Keratinocyte (primary cell): ENCODE data around the gene SSR1. TPM values are rescaled to one million over a fixed set of nuclear protein-coding genes. Genes with fewer than 3 reads are reported as not detected.
"Not testable (repeated sequence)": the region's sequence is repeated elsewhere in the genome, so short reads cannot be mapped to it uniquely, and the experiment has no call there.

Source experiments
- DNase-seq: peaks from one replicate; pipeline ENCODE4 v3.0.0-alpha.2; 2011; ENCODE audit warnings: low read depth, missing footprints, low spot score
- FAIRE-seq: peaks from 2 replicates; lab custom pipeline; 2011; peaks lifted over from hg19 to GRCh38; lab: Jason Lieb, UNC
- H2AFZ ChIP-seq: 2 replicates; pipeline ENCODE4 v1.6.0; 2012; ENCODE audit warnings: low read length, control low read depth, inconsistent platforms; ENCODE audit not compliant: control insufficient read depth
- H3K27ac ChIP-seq: 2 replicates; pipeline ENCODE4 v1.5.1; 2011; ENCODE audit warnings: low read length; ENCODE audit not compliant: control insufficient read depth, insufficient read depth
- H3K27me3 ChIP-seq: 3 replicates; pipeline ENCODE4 v1.6.0; 2011; ENCODE audit warnings: low read length; ENCODE audit not compliant: control insufficient read depth, insufficient read depth; ENCODE audit errors: extremely low read depth
- H3K36me3 ChIP-seq, 2 experiments: 2 replicates in 1 of 2; 3 replicates in 1 of 2; pipeline ENCODE4 v1.5.1; 2011; ENCODE audit warnings: low read length in 2 of 2, mild to moderate bottlenecking in 1 of 2; ENCODE audit not compliant: control insufficient read depth in 2 of 2, insufficient read depth in 2 of 2; ENCODE audit errors: extremely low read depth in 1 of 2
- H3K4me1 ChIP-seq: 3 replicates; pipeline ENCODE4 v1.5.1; 2011; ENCODE audit warnings: low read length; ENCODE audit not compliant: control insufficient read depth, insufficient read depth; ENCODE audit errors: extremely low read depth
- H3K4me2 ChIP-seq: 3 replicates; pipeline ENCODE4 v1.6.0; 2011; ENCODE audit warnings: low read depth, low read length; ENCODE audit not compliant: control insufficient read depth, insufficient read depth; ENCODE audit errors: extremely low read depth
- H3K4me3 ChIP-seq, 3 experiments: fragments of 200-600 bp in 1 of 3; sonication (generic) in 1 of 3; 2 replicates in 2 of 3; 3 replicates in 1 of 3; pipeline ENCODE4 v1.5.1; 2011 to 2016; ENCODE audit warnings: low read length in 3 of 3, mild to moderate bottlenecking in 3 of 3, control low read depth in 2 of 3, inconsistent platforms in 1 of 3, low read depth in 1 of 3, mixed read lengths in 1 of 3, mixed run types in 1 of 3, moderate library complexity in 1 of 3; ENCODE audit not compliant: control insufficient read depth in 2 of 3, insufficient read depth in 2 of 3; ENCODE audit errors: extremely low read depth in 1 of 3
- H3K79me2 ChIP-seq: 2 replicates; pipeline ENCODE4 v1.6.0; 2012; ENCODE audit warnings: low read length; ENCODE audit not compliant: control insufficient read depth, insufficient read depth
- H3K9ac ChIP-seq: 3 replicates; pipeline ENCODE4 v1.6.0; 2011; ENCODE audit warnings: low read length; ENCODE audit not compliant: control insufficient read depth, insufficient read depth; ENCODE audit errors: extremely low read depth
- H3K9me1 ChIP-seq: 3 replicates; pipeline ENCODE4 v1.6.0; 2011; ENCODE audit warnings: low read length; ENCODE audit not compliant: control insufficient read depth, insufficient read depth; ENCODE audit errors: extremely low read depth
- H3K9me3 ChIP-seq: 2 replicates; pipeline ENCODE4 v1.5.1; 2012; ENCODE audit warnings: low read depth, low read length; ENCODE audit not compliant: control insufficient read depth
- H4K20me1 ChIP-seq: 3 replicates; pipeline ENCODE4 v1.6.0; 2011; ENCODE audit warnings: low read length; ENCODE audit not compliant: control insufficient read depth, insufficient read depth; ENCODE audit errors: extremely low read depth
- CTCF ChIP-seq, 3 experiments: IDR thresholded peaks in 1 of 3; conservative IDR thresholded peaks in 1 of 3; optimal IDR thresholded peaks in 1 of 3; 2 replicates in 2 of 3; 3 replicates in 1 of 3; pipeline versions ENCODE3 to v1.5.1; 2011; ENCODE audit warnings: low read length in 3 of 3, mild to moderate bottlenecking in 3 of 3, moderate library complexity in 2 of 3, control low read depth in 1 of 3, inconsistent platforms in 1 of 3; ENCODE audit not compliant: insufficient read depth in 2 of 3; ENCODE audit errors: extremely low read depth in 1 of 3
- EZH2 ChIP-seq: IDR thresholded peaks from one replicate; pipeline ENCODE4 v1.6.1; 2012; ENCODE audit warnings: inconsistent platforms, mild to moderate bottlenecking, low read length, moderate library complexity
- dilution Hi-C: fragments of 300-500 bp; cut with MboI; formaldehyde crosslinking; loops from one replicate; pipeline ENCODE4 v1.7.0; 2020; ENCODE audit warnings: low sequenced_read_pairs; ENCODE audit not compliant: extremely low pct_ligation_motif_present
- polyA plus RNA-seq, 5 experiments: library from polyadenylated mRNA; depleted of rRNA in 3 of 5; stranded (reverse) in 3 of 5; stranded (forward) in 1 of 5; unstranded in 1 of 5; fragments of >200 nt; gene quantifications; 1 replicate in 1 of 5; 2 replicates in 3 of 5; 3 replicates in 1 of 5; pipeline versions ENCODE4 v1.2.1 to v1.2.3, GENCODE V29; 2011 to 2012; ENCODE audit warnings: missing spikeins in 2 of 5, low read depth in 1 of 5, low replicate concordance in 1 of 5

Gene SSR1
- polyA plus RNA-seq, 1 donor (not counting 4 experiments of a cell fraction or from before 2014, with no cell fraction given), result 188 TPM

GRCh38 chr6:7276199-7276524 is 36.8 kb downstream of the SSR1 start:
- Histone ChIP-seq H3K27me3 (no peaks in the 10 kb centered on the region), H3K4me2 (no peak overlapping the region), H3K9me1 (no peaks in the 10 kb centered on the region), H3K9me3 (no peaks in the 10 kb centered on the region), H4K20me1 (no peaks in the 10 kb centered on the region), H2AFZ (no peak overlapping the region), H3K79me2 (no peaks in the 10 kb centered on the region), H3K27ac (no peak overlapping the region), H3K36me3 (no peaks in the 10 kb centered on the region), H3K9ac (no peak overlapping the region), H3K4me1 (peaks cover 11% of the 10 kb centered on the region), H3K4me3 (no peak overlapping the region)
- TF ChIP-seq EZH2 (no peak), CTCF (optimal IDR thresholded peaks at IDR 0.05 in 1 of 3, IDR thresholded peaks at IDR 0.05 in 1 of 3, conservative IDR thresholded peaks at IDR 0.05 in 1 of 3; ENCODE audit: extremely low read depth in 1 of 3, insufficient read depth in 2 of 3, low read length in 3 of 3) (no peak)
- DNase-seq (no peak), FAIRE-seq (no peak)
- dilution Hi-C loops, result loop anchor here (25.0 kb wide), 1 partner anchor 336 kb away; no protein-coding TSS in a partner anchor

GRCh38 chr6:7274525-7274924 is 38.5 kb downstream of the SSR1 start:
- H3K4me3 ChIP-seq, H3K9me1 ChIP-seq, H2AFZ ChIP-seq, H3K79me2 ChIP-seq, H4K20me1 ChIP-seq, H3K36me3 ChIP-seq, H3K9ac ChIP-seq, dilution Hi-C loops, H3K27me3 ChIP-seq, H3K9me3 ChIP-seq, DNase-seq, H3K27ac ChIP-seq, FAIRE-seq, H3K4me2 ChIP-seq: not testable (repeated sequence)
- H3K4me1 ChIP-seq, result peaks cover 11% of the 10 kb centered on the region

GRCh38 chr6:7273709-7274108 is 39.3 kb downstream of the SSR1 start:
- DNase-seq (no peak), FAIRE-seq (no peak)
- Histone ChIP-seq H3K4me3 (no peak overlapping the region), H3K36me3 (no peaks in the 10 kb centered on the region), H3K79me2 (no peaks in the 10 kb centered on the region), H2AFZ (no peak overlapping the region), H4K20me1 (no peaks in the 10 kb centered on the region), H3K27me3 (no peaks in the 10 kb centered on the region), H3K9me3 (no peaks in the 10 kb centered on the region), H3K4me2 (no peak overlapping the region), H3K9me1 (no peaks in the 10 kb centered on the region), H3K4me1 (peaks cover 11% of the 10 kb centered on the region), H3K27ac (no peak overlapping the region), H3K9ac (no peak overlapping the region)
- TF ChIP-seq EZH2, result no peak
- dilution Hi-C loops, result no loop called here
